GM18870 (cell line): ENCODE results near the gene ROBO2.
"Not testable (repeated sequence)": the region's sequence is repeated elsewhere in the genome, so short reads cannot be mapped to it uniquely, and the experiment has no call there.

Source experiments
- ATAC-seq: cut with Tn5 transposase; IDR thresholded peaks from one replicate; pipeline ENCODE4 v1.9.1; 2021; ENCODE audit warnings: moderate library complexity; ENCODE audit not compliant: unreplicated experiment

The ROBO2 gene

GRCh38 chr3:77381431-77381830 is 341.5 kb downstream of the ROBO2 start:
- no peak for ATAC-seq

GRCh38 chr3:77392181-77392580 is 352.3 kb downstream of the ROBO2 start:
- ATAC-seq: no peak

- ATAC-seq: no peak
Observed at GRCh38 chr3:77394046-77394445, 354.1 kb downstream of the ROBO2 start.

GRCh38 chr3:77404871-77405270 is 365.0 kb downstream of the ROBO2 start:
- ATAC-seq: no peak

- ATAC-seq: no peak
Observed at GRCh38 chr3:77407441-77407840, 367.5 kb downstream of the ROBO2 start.

GRCh38 chr3:77410334-77410733 is 370.4 kb downstream of the ROBO2 start:
- not testable (repeated sequence) for ATAC-seq

GRCh38 chr3:77411334-77411733 is 371.4 kb downstream of the ROBO2 start:
- ATAC-seq: no peak

- no peak for ATAC-seq
Observed at GRCh38 chr3:77412021-77412438, 372.1 kb downstream of the ROBO2 start.

- no peak for ATAC-seq
Observed at GRCh38 chr3:77412584-77412983, 372.7 kb downstream of the ROBO2 start.

- ATAC-seq: no peak
Observed at GRCh38 chr3:77414881-77415280, 375.0 kb downstream of the ROBO2 start.

GRCh38 chr3:77420336-77420735 is 380.4 kb downstream of the ROBO2 start:
- no peak for ATAC-seq

GRCh38 chr3:77421916-77422315 is 382.0 kb downstream of the ROBO2 start:
- no peak for ATAC-seq

- ATAC-seq: no peak
Observed at GRCh38 chr3:77426531-77426930, 386.6 kb downstream of the ROBO2 start.

GRCh38 chr3:77427528-77427927 is 387.6 kb downstream of the ROBO2 start:
- ATAC-seq: no peak

GRCh38 chr3:77436908-77437307 is 397.0 kb downstream of the ROBO2 start:
- ATAC-seq: no peak

GRCh38 chr3:77446084-77446483 is 406.2 kb downstream of the ROBO2 start:
- ATAC-seq: no peak

- ATAC-seq: no peak
Observed at GRCh38 chr3:77446761-77447160, 406.9 kb downstream of the ROBO2 start.

GRCh38 chr3:77449459-77450350 is 409.8 kb downstream of the ROBO2 start:
- ATAC-seq: no peak

- no peak for ATAC-seq
Observed at GRCh38 chr3:77456431-77456830, 416.5 kb downstream of the ROBO2 start.

GRCh38 chr3:77456906-77457305 is 417.0 kb downstream of the ROBO2 start:
- no peak for ATAC-seq

GRCh38 chr3:77459926-77460325 is 420.0 kb downstream of the ROBO2 start:
- no peak for ATAC-seq

- ATAC-seq: no peak
Observed at GRCh38 chr3:77460326-77460725, 420.4 kb downstream of the ROBO2 start.

GRCh38 chr3:77462951-77463350 is 423.1 kb downstream of the ROBO2 start:
- ATAC-seq: no peak
